GM20000 (cell line): Measurements from ENCODE around the gene DLG2.

ENCODE experiments used
- DNase-seq: peaks from one replicate; pipeline ENCODE4 v3.0.0; 2012; ENCODE audit warnings: low spot score
- TF ChIP-seq, protein P1 (sequence below): IDR thresholded peaks from 2 replicates; pipeline ENCODE4 v1.5.1; 2012; ENCODE audit warnings: mild to moderate bottlenecking, control low read depth; ENCODE audit errors: extremely low read depth, missing control alignments

The DLG2 gene

GRCh38 chr11:84012171-84012826 is 1614.8 kb downstream of the DLG2 start:
- DNase-seq = no peak
- TF ChIP-seq, protein P1, sequence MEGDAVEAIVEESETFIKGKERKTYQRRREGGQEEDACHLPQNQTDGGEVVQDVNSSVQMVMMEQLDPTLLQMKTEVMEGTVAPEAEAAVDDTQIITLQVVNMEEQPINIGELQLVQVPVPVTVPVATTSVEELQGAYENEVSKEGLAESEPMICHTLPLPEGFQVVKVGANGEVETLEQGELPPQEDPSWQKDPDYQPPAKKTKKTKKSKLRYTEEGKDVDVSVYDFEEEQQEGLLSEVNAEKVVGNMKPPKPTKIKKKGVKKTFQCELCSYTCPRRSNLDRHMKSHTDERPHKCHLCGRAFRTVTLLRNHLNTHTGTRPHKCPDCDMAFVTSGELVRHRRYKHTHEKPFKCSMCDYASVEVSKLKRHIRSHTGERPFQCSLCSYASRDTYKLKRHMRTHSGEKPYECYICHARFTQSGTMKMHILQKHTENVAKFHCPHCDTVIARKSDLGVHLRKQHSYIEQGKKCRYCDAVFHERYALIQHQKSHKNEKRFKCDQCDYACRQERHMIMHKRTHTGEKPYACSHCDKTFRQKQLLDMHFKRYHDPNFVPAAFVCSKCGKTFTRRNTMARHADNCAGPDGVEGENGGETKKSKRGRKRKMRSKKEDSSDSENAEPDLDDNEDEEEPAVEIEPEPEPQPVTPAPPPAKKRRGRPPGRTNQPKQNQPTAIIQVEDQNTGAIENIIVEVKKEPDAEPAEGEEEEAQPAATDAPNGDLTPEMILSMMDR = no peak

DNA sequence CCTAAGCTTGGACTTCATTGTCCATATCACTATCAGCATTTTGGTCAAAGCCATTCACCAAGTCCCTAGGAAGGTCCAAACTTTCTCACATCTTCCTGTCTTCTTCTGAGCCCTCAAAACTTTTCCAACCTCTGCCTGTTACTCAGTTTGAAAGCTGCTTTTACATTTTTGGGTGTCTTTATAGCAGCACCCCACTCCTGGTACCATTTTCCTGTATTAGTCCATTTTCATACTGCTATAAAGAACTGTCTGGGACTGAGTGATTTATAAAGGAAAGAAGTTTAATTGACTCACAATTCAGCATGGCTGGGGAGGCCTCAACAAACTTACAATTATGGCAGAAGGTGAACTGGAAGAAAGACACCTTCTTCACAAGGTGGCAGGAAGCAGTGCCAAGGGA is 1624.0 kb downstream of the DLG2 start:
- no peak for DNase-seq
- TF ChIP-seq, protein P1 = no peak

GRCh38 chr11:83998921-83999320 is 1628.2 kb downstream of the DLG2 start:
- TF ChIP-seq, protein P1 = no peak
- DNase-seq = no peak

DNA sequence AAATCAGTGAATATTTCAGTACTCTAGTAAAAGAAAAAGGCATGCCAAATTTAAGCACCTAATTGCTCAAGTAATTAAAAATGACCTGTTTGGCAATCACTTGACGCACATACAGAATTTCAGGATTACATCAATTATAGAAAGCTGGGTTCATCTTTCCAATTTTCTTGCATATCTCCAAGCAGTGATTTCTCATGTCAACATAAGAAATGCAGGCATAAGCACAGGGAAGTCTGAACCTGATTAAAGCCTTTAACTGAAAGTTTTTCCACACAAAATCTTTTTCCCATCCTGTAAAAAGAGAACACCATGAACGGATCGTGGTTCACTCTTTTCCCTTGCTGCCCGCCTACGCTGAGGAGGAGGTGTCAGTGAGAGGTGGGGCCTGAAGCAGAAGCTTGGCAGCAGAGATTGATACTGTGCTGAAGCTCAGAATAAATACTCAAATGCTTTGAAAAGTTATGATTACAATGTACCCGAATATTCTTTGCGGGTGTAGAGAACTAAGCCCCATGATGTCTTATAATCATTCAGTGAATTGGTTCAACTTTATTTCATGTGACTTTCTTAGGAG is 1636.9 kb downstream of the DLG2 start:
- no peak for DNase-seq
- TF ChIP-seq, protein P1 = no peak

- DNase-seq = no peak
- TF ChIP-seq, protein P1 = no peak
These were observed 1644.3 kb downstream of the DLG2 start for GRCh38 chr11:83982825-83983224.

DNA sequence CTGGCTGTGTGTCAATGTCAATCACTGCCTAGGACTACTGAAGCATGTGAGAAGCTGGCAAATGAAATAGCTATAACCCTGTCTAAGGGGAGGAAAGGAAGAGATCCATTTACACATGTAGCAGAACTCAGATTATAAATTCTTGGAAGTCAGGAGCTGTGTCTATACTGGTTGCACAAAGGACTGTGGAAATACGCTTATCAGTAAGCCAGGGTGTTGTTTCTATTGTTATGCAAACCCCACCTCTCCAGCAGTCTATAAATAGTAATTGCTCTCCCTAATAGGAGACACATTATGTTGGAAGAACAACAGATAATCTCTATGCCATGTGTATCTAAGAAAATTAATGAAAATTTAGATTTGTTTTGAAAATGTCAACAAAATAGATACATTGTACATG is 1647.6 kb downstream of the DLG2 start:
- DNase-seq = no peak
- TF ChIP-seq, protein P1 = no peak

GRCh38 chr11:83978942-83979341 is 1648.2 kb downstream of the DLG2 start:
- no peak for DNase-seq
- TF ChIP-seq, protein P1 = no peak
